ENCODE data around the gene OR2H2. TPM values are rescaled to one million over a fixed set of nuclear protein-coding genes. Genes with fewer than 3 reads are reported as not detected.

OR2H2 gene
- total and polyA plus RNA-seq, 10 donors: not detected

DNA sequence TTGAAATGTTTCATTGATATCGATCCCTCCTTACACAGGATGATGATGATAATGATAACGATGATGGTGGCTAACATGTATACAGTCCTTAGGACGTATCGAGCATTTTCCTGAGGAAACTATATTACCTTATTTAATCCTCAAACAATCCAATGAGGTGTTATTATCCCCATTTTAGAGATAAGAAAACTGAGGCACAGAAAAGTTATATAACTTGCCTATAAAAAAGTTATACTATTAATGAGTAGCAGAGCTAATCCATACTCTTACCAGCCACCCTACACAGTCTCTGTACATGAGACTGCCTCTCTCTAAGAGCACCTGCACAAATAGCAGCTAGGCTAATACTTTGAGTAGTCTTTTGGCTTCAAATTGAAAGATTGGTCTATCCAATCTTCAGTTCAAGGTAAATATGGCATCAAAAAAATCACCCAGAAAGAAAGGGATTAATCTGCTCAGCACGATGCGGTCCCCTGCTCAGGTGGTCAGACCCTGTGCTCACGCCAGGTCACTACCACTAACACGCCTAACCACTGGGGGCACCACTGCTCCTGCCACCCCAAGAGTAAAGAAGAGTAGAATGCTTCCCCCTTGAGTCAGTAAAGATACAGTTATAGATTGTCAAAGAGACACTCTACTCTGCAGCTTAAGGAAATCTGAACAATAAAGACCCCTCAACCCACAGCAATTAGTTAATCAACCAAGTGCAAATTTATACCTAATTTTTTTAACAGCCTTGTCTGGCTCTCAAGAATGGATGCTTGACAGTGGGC, 33.0 kb downstream of the OR2H2 start:
- Histone ChIP-seq H3K4me1 (peaks cover 0 to 8% (median 0%) of the 10 kb centered on the region in 6 donors), H3K36me3 (peaks cover 0 to 100% (median 45%) of the 10 kb centered on the region in 6 donors), H3K27me3 (replicated peaks in 1 of 7) (no peaks in the 10 kb centered on the region), H3K27ac (no peak overlapping the region), H3K4me3 (no peak overlapping the region), H3K9me3 (no peaks in the 10 kb centered on the region)
- 90 to 95% (median 94%) methylated on average over 8 of the region's 8 CpGs for WGBS, 5 donors
- intact Hi-C loops (cut with DNase I; ENCODE audit: low total_unique reads): no loop called here
- TF ChIP-seq POLR2A (IDR thresholded peaks at IDR 0.05): no peak
- no peak for TF ChIP-seq POLR2AphosphoS5 (IDR thresholded peaks at IDR 0.05)
- TF ChIP-seq, protein P1, sequence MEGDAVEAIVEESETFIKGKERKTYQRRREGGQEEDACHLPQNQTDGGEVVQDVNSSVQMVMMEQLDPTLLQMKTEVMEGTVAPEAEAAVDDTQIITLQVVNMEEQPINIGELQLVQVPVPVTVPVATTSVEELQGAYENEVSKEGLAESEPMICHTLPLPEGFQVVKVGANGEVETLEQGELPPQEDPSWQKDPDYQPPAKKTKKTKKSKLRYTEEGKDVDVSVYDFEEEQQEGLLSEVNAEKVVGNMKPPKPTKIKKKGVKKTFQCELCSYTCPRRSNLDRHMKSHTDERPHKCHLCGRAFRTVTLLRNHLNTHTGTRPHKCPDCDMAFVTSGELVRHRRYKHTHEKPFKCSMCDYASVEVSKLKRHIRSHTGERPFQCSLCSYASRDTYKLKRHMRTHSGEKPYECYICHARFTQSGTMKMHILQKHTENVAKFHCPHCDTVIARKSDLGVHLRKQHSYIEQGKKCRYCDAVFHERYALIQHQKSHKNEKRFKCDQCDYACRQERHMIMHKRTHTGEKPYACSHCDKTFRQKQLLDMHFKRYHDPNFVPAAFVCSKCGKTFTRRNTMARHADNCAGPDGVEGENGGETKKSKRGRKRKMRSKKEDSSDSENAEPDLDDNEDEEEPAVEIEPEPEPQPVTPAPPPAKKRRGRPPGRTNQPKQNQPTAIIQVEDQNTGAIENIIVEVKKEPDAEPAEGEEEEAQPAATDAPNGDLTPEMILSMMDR (IDR thresholded peaks at IDR 0.05 in 8 of 11, conservative IDR thresholded peaks at IDR 0.05 in 3 of 11): peak in 1 of 11 experiments; percentile 15
- no peak for DNase-seq

DNA sequence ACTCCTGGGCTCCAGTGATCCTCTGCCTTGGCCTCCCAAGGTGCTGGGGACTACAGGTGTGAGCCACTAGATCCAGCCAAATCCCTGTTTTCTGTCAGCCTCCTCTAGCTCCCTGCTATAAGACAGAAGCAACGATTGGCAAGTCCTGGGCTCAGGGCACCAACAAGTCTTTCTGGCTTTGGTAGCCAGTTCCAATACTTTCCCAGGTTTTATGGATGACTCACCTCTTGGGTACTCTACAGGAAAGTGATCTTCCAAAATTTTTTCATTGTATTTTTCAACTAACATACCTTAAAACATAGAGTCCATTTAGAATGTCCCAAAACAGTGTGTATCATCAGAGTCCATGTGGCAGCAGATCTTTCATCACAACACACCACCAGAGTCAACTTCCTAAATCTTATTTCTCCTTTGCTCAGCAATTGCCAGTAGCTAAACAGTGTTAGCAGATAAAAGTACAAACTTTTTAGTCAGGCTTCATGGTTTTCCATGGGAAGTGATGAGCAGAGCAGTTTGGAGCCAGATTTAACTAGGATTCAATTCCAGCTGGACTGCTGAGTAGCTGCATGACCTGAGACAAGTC, 34.7 kb downstream of the OR2H2 start:
- intact Hi-C loops (cut with DNase I; ENCODE audit: low total_unique reads): no loop called here
- Histone ChIP-seq H3K4me1 (peaks cover 0 to 12% (median 3%) of the 10 kb centered on the region in 6 donors), H3K9me3 (no peaks in the 10 kb centered on the region), H3K36me3 (peaks cover 0 to 93% (median 31%) of the 10 kb centered on the region in 6 donors), H3K27ac (no peak overlapping the region), H3K27me3 (replicated peaks in 1 of 7) (no peaks in the 10 kb centered on the region), H3K4me3 (no peak overlapping the region)
- no peak for DNase-seq
- TF ChIP-seq, protein P1 (IDR thresholded peaks at IDR 0.05 in 8 of 11, conservative IDR thresholded peaks at IDR 0.05 in 3 of 11): no peak
- TF ChIP-seq POLR2A (IDR thresholded peaks at IDR 0.05) (no peak), POLR2AphosphoS5 (IDR thresholded peaks at IDR 0.05) (no peak)
- WGBS, 5 donors: 87 to 100% (median 90%) methylated on average over 1 of the region's 1 CpG

DNA sequence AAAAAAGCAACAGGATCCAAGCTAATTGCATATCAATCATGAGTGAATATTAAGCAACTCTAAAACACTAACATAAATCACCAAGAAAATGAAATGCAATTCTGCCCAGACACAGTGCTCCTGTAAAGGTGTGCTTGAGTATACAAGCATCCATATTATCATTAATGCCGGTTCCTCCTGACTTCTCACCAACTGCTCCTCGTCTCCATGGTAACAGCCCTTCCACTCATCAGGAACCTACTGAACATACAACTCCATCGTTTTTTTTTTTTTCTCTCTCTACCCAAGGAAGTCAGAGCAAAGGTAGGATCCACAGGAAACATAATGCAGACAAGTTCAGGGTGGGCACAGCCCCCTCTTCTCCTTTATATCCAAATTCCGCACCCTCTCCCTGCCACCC, 35.7 kb downstream of the OR2H2 start:
- Histone ChIP-seq H3K9me3 (no peaks in the 10 kb centered on the region), H3K27me3 (replicated peaks in 1 of 7) (no peaks in the 10 kb centered on the region), H3K36me3 (peaks cover 0 to 83% (median 31%) of the 10 kb centered on the region in 6 donors), H3K4me3 (no peak overlapping the region), H3K27ac (no peak overlapping the region), H3K4me1 (peaks cover 0 to 22% (median 7%) of the 10 kb centered on the region in 6 donors)
- no peak for TF ChIP-seq POLR2A (IDR thresholded peaks at IDR 0.05)
- no peak for TF ChIP-seq POLR2AphosphoS5 (IDR thresholded peaks at IDR 0.05)
- TF ChIP-seq, protein P1 (IDR thresholded peaks at IDR 0.05 in 8 of 11, conservative IDR thresholded peaks at IDR 0.05 in 3 of 11): no peak
- intact Hi-C loops (cut with DNase I; ENCODE audit: low total_unique reads): no loop called here
- 78 to 87% (median 81%) methylated on average over 4 of the region's 4 CpGs for WGBS, 5 donors
- no peak for DNase-seq

DNA sequence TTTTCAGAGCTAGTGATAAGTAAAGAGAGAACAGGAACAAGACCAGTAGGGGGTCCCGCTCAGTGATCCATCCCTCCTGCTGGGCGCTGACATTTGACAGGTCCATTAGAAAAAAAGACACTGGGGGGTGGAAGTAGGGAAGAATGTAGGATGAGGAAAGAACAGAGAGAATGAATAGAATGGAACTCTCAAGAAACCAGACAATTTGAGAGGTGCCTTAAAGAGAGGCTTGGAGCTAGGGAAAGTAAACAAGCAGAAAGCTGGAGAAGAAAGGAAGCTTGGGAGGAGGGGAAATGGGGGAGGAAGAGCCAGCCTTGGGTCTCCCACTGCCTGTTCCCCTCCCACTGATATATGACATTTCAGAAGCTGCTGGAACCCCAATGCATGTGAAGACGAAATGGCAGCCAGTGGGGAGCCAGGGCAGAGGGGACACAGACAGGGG, 39.6 kb downstream of the OR2H2 start:
- Histone ChIP-seq H3K27ac (peak overlapping the region in 4 of 8 donors; percentile 7 to 84 (median 60)), H3K9me3 (no peaks in the 10 kb centered on the region), H3K36me3 (peaks cover 0 to 45% (median 23%) of the 10 kb centered on the region in 6 donors), H3K4me1 (peaks cover 9 to 55% (median 33%) of the 10 kb centered on the region in 6 donors), H3K27me3 (replicated peaks in 1 of 7) (peaks cover 0 to 17% (median 0%) of the 10 kb centered on the region in 7 donors), H3K4me3 (no peak overlapping the region)
- intact Hi-C loops (cut with DNase I; ENCODE audit: low total_unique reads): no loop called here
- 66 to 89% (median 75%) methylated on average over 3 of the region's 3 CpGs for WGBS, 5 donors
- DNase-seq: no peak
- no peak for TF ChIP-seq POLR2A (IDR thresholded peaks at IDR 0.05)
- no peak for TF ChIP-seq POLR2AphosphoS5 (IDR thresholded peaks at IDR 0.05)
- TF ChIP-seq, protein P1 (IDR thresholded peaks at IDR 0.05 in 8 of 11, conservative IDR thresholded peaks at IDR 0.05 in 3 of 11): no peak

Data from spleen (tissue), 11 donors.